Suppressor macrophage (primary cell): Measurements from ENCODE around the gene USP16.
"Not testable (repeated sequence)": the region's sequence is repeated elsewhere in the genome, so short reads cannot be mapped to it uniquely, and the experiment has no call there.

Experiments
- DNase-seq, 4 experiments: peaks; one replicate each; pipeline ENCODE4 v3.0.0-alpha.2; 2020 to 2022
- total RNA-seq, 17 experiments: gene quantifications; one replicate each; lab custom pipeline; 2026; ENCODE audit warnings: mixed read lengths in 6 of 17, inconsistent platforms in 3 of 17; lab: John Stamatoyannopoulos, UW

USP16 gene
- total RNA-seq: 31.0 to 111 (median 57.7) reads per million in 17 experiments

DNA sequence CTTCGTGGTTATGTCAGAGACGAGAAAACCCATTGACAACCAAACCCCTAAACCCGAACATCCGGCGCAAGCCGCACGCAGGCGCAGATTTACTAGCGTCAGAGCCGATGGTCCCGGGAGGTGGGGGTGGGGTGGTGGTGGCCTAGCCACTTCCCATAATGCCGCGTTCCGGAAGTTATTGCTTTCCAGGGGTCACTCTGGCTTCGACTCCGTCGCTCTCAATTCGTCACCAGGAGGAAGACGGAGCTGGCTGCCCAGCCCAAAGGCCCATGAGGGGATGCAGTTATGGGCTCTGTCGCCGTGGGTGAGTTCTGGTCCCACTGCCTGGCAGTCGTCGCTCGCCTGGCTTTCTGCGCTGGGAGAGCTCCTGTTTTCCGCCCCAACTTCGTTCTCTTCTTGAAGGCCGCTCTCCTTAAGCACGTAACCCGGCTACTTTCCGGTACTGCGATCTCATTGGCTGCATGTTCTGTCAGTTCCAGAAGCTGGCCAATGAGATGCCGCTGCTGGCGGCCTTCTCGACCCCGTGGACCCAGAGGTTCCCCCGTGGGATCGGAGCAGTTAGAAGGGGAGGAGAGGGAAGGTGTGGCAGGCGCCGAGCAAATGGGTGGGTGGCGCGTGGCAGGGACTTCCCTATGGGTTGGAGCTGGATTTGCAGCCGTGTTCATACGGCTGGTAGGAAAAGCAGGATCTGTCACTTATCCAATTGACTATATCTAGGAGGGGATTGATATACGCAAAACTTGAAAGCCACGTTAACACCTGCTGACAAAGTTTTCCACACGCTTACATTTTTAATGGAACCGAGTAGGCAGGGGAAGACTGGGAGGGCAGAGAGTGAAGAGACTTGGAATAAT, at the start of gene USP16:
TSS of gene USP16 (plus strand) at position 195 of the 854 bp plus-strand sequence. CDS start 3,246 bp downstream, outside the sequence.
- peak; percentile 97 to 99 (median 98) for DNase-seq

DNA sequence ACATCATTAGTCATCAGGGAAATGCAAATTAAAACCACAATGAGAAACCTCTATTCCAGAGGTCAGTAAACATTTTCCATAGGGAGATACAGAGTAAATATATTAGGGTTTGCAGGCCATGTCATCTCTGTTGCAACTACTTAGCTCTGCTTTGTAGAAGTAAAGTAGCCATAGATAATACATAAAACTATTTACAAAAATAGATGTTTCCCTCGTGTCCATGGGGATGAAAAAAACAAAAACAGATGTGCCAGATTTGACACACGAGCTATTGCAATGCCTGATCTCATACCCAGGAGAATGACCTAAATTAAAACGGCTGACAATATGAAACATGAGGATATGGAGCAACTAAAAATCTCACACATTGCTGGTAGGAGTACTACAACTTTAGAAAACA, 49.1 kb upstream of the USP16 start:
- no peak for DNase-seq

DNA sequence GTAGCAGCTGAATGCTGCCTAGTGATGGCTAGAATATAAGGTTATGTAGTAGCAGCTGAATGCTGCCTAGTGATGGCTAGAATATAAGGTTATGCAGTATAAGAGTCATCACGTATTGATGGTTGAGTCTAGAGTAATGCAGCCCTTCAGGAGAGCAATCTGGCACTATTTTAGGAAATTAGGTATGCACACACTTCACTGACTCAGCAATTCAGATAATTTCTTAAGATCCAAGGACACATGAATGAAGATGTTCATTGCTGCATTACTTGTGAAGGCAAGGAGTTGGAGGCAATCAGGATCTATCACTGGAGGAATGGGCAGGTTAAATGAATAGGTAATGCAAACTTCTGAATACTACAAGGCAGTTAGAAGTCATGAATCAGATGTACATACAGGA, 45.4 kb upstream of the USP16 start:
- no peak for DNase-seq

DNA sequence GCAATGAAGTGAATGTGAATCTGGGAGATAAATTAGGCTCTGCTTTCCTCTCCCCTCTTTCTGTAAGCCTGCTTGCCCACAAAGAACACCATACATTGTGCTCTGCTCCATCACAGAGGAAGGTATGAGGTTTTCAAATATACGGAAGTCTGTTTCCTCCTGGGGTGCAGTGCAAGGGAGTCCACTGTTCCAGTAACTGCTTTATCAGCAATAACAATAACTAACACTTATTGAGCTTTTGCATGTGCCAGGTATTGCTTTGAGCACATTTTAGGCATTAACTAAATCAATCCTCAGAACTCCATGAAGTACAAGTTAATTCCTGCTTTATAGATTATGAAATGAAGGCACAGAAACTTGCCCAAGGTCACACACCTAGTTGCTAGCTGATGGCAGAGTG, 41.8 kb upstream of the USP16 start:
- no peak for DNase-seq

DNA sequence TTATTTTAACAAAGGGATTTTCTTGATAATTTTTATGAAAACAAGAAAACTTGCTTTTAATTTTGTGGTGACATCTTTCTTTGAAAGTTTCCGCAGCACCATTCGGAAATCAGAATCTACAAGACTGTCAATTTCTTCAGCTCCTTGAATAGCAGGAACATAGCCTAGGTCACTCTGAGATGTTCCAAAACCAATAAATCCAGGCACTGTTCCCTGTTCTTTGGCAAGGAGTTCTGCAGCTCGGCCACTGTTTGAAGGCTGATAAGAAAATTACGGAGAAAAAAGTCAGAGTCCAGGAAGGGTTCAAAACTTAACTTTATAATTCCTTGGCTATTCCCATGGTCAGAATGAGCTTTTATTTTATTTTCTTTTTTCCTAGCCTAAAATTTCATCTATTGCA, 37.8 kb upstream of the USP16 start:
- no peak for DNase-seq

DNA sequence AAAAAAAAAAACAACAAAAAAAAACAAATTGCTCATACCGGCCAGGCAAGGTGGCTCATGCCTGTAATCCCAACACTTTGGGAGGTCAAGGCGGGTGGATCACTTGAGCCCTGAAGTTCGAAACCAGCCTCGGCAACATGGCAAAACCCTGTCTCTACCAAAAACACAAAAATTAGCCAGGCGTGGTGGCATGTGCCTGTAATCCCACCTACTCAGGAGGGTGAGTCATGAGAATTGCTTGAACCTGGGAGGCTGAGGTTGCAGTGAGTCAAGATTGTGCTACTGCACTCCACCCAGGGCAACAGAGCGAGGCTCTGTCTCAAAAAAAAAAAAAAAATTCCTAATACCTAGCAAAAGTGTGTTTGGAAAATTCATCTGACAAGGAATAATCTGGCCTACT, 36.3 kb upstream of the USP16 start:
- not testable (repeated sequence) for DNase-seq

DNA sequence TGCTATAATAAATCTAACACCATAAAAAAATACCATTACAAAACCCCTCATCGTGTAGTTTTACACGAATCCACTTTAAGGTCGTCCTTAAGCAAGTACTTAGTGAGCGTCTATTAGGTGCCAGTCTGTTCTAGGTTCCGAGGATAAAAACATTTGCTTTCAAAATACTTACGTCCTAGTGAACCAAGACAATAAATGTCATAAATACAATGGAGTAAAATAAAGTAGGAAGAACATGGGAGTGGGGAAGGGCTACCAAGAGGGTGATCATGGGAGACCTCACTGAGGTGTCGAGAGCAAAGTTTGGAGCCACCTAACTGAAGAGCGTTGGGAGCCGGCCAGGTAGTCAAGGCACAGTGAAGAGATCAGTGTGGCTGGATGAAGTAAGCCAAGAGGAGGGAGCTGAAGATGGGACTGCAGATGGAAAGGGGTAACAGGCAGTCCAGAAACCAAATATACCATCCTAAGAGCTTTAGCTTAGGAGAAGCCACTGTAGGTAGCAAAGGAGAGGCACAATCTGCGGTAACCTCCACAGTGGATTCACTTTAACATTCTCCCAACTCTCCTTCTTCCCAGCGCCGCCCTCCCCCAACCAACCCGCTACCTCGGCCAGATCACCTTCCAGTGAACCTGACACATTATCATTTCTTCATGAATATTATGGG, 32.5 kb upstream of the USP16 start:
- peak in 1 of 4 experiments; percentile 2 for DNase-seq

DNA sequence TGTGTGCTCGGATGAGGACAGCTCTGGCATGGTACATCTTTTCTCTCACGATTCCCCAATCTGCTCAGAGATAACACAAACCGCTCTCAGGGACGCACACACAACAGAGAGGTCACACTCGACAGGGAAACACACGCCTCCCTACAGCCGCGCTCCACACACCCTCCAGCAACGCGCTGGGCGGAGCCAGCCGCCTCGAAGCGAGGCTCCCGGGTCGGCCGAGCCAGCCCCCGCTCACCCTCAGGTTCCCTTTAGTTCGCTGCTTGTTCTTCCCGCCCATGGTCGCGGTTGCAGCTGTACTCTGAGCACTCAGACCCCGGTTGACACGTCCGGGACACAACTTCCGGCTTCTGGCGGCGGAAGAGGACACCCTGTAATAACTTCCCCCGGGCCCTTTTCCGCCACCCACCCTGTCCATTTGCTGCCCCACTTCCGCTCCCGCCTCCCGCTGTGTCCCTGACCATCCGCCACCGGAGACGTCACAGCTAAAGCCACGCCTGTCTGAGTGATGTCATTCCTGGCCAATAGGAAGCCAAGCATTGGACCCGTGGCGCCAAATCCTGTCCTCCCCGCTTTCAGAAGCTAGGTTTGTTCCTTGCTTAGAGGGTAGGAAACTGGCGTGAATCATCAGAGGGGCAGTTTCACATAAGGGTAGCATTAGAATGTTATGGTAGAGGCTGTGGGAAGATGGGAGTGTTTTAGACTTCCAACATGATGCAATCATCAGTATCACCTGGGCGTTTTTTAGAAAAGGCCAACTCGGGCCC, 31.8 kb upstream of the USP16 start, which contains the start of gene LTN1:
TSS of gene LTN1 (minus strand) at position 352 of the 767 bp plus-strand sequence. CDS start at position 280, 72 bp downstream.
- DNase-seq: peak; percentile 98 to 100 (median 99)

DNA sequence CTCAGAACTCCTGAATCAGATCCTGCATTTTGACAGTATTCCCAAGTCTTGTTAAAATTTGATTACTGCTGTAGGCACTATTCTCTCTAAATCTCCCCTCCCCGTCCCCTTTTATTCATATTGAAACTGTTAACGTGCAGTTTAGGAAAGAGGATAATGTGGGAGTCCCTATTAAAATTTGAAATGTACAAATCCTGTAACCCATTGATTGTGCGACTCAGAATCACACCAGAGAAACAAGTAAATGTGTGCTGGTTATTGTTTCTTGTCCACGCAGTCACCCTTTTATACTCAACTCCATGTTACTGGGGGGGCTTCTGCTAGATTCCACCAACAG, 31.2 kb upstream of the USP16 start:
- DNase-seq: no peak

DNA sequence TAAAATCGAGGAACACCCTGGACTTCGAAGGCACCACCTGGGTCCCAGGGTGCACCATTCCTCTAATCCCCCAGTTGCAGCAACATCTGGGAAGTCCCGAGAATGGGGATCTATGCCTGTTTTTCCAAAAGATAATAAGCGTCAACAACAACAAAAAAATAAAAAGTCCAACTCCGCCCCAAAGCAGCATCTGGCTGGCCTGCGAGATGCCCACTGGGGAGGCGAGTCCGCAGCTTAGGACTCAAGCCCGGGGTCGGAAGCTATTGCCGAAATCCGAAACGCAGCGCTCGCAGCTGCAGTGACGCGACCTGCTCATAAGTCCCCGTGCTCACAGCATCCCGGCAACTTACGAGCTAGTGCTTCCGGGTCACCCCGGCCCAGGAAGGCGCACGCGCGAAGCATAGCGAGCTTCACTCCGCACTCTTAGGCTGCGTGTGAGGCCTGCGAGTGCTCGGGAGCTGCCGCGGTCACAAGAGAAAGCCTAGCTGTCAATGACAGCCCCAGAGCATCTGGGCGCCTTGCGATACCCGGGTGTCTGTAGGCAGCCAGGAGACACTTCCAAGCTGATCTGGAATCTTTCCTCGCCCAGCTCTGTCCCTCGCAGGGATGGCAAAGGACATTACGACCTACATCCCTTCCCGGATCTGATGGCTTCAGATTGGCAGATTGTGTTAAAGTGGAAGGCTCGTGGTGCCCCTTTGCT, 21.9 kb upstream of the USP16 start:
- peak; percentile 97 to 99 (median 98) for DNase-seq

DNA sequence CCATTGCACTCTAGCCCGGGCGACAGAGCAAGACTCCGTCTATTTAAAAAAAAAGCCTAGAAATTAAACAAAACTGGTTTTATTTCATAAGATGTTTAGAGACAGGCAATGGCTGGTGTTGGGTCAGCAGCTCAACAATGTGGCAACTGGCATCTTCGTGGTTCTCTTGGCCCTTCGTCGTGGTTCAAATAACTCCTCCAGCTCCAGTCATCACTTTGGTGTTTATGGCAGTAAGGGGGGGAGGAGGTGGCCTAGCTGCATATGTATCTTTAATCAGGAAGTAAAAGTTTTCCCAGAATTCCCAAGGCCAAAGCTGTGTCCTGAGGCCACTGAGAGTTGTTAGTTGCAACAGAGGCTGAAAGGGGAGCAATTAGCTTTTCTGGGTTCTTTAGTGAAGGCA, 18.8 kb upstream of the USP16 start:
- DNase-seq: no peak

DNA sequence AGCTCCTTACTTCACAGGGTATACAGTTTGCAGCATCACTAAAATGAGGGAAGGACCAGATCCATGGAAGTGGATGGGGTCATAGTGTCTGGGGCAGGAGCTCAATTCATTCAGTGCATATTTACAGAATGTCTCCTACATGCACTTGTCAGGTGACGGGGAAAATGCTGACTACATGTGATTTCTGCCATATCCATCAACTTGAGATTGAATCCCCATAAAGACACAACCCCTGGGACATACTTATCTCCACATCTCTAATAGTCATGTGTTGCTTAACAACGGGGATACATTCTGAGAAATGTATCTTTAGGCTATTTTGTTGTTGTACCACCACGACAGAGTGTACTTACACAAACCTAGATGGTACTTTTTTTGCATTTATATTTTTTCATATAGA, 17.3 kb upstream of the USP16 start:
- no peak for DNase-seq

DNA sequence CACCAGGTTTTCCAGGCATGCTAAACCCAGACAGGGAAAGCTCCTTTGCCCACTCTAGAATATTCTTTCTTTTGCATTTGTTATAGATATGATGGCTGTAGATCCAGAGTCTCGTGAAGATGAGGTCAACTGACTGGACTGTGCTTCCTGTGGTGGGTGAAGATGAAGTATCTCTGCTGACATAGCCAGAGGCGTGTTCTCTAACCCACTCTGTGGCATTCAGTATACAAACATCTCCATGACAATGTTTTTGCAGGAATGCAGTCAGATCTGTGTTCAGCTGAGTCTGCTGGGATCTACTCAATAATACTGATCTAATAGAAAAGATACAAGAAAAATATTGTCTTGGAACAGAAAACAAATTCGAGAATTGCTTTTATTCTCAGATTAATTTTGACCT, 16.7 kb upstream of the USP16 start:
- DNase-seq: peak in 1 of 4 experiments; percentile 10

DNA sequence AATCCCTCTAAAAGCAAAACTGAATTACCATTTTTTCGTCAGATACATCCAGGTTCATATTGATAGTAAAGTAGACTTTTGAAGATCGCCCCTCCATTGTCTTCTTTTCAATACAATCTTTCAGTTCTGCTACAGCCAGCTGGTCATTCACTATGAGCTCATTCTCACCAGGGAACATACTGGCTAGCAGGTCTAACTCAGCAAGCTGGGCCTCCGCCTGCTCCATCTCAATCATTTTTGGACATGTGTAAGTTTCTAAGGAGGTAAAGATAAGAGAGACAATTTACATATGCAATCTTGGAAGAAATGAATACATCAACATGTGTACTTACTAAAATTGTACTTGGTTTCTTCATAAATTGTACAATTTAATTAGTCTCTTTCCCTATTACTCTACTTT, 16.1 kb upstream of the USP16 start:
- no peak for DNase-seq

DNA sequence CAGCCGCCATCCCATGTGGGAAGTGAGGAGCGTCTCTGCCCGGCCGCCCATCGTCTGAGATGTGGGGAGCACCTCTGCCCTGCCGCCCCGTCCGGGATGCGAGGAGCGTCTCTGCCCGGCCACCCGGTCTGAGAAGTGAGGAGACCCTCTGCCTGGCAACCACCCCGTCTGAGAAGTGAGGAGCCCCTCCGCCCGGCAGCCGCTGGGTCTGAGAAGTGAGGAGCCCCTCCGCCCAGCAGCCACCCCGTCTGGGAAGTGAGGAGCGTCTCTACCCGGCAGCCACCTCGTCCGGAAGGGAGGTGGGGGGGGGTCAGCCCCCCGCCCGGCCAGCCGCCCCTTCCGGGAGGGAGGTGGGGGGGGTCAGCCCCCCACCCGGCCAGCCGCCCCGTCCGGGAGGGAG, 13.2 kb upstream of the USP16 start:
- not testable (repeated sequence) for DNase-seq

DNA sequence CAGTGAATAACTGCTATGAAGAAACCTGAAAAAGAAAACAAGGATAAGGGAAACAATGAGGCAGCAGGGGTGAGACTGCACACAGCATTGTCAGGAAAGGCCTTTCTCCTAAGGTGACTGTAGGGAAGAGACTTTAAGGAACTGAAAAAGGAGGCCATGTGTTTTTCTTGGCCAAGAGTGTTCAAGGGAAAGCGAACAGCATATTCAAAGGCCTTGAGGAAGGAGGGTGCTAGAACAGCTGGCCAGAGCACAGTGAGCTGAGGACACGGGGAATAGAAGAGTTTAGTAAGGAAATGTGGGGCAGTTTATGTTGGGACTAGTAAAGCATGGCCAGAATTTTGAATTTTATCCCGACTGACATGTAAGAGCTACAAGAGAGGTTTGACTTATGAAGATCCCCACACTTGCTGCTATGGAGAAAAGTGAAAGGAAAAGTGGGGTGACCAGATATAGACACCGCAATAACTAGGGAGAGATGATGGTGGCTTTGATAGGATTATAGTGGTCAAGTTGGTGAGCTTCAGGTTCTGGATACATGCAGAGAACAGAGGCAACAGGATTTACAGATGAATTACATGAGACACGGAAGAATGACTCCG, 6.7 kb upstream of the USP16 start:
- DNase-seq: peak; percentile 49 to 66 (median 64)

DNA sequence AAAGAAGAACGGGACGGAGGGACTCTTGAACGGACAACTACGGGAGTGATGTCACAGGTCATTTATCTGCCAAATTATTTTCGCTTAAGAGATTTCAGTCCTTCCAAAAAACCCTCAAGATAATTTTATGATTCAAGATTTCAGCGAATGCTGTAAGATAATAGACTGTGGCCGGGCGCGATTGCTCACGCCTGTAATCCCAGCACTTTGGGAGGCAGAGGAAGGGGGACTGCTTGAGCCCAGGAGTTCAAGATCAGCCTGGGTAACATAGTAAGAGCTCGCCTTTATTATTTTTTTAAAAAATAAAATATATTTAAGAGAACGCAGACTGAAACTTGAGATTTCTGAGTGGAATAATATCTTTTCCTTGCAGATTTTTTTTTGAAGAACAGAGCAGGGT, 5.9 kb upstream of the USP16 start:
- no peak for DNase-seq

DNA sequence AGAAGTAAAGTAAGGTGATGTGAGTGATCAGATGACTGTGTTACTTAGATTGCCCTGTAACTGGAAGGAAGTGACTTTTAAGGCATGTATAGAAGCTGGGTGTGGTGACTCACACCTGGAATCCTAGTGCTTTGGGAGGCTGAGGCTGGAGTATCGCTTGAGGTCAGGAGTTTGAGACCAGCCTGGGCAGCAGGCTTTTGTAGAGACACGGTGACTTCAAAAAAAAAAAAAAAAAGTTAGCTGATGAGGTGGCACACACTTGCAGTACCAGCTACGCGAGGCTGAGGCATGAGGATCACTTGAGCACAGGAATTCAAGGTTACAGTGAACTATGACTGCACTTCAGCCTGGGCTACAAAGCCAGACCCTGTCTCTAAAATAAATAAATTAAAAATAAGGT, 2.3 kb upstream of the USP16 start:
- DNase-seq: no peak

DNA sequence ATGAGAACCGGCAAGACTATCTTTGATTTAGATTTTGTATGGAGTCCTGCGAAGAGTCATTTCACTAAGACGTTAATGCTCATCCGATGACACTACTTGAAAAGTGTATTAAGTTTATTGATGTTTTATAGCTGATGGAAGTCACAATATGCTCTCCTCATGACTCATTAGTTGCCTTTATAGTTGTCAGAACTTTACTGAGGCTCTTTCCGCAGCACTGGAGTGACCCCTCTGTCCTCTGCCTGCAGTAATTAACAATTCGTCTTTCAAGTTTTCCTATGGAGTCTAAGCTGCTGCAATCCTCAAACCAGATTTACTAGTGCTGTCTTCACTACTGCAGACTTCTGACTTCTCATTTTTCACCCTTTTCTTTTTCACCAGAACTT, 853 bp downstream of the USP16 start:
- DNase-seq: peak; percentile 10 to 23 (median 16)

DNA sequence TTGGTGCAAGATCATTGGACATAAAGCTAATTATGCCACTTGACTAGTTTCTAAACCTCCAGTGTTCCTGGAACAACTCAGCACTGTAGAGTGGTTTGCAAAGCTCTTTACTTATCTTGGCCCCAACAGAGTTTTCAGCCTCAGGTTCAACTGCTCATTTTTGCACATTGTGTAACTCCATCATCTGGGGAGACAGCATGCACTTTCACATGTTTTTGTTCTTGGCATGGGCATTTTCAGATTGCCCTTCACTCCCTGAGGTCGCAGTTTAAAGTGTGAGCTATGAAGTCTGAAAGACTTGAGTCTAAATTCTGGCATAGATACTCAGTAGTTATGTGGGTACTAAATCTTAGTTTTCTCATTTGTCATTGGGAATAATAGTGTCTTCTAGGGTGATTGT, 5.1 kb downstream of the USP16 start:
- DNase-seq: no peak

DNA sequence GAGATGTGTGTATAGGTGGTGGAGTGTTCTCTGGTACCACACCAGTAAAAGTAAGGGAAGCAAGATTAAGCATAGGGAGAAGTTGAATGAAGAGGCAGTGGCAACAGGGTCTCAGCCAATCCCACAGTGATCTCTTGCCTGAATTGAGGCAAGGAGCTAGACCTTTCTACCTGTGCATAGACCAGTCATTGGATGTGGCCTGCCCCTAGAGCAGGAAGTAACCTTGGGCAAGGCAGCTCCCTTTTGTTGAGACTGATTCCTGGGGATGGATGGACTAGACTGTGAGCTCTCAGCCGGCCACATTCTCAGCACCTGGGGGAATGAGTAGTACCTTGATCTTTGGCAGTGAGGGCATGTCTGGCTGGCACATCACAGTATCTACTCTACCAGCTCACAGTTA, 6.4 kb downstream of the USP16 start:
- DNase-seq: no peak

DNA sequence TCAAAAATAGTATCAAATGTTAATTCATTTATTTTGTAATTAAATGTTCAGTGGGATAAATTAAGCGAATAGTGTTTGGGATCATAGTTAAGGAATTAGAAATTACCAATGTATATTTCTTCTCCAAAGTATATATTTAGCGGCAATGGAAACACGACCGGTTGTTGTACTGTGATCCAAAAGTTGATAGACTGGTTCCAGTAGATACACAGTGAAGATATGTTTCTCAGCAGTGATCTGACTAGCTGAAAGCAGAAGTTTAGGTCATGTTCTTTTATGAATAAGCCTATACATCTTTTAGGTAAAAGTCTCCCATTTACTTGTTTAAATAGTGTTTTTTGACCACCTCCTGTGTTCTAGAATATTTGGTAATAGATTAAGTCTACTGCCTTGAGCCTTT, 8.8 kb downstream of the USP16 start:
- no peak for DNase-seq
